Kidney tubule cell (primary cell): ENCODE data around the gene MRPL36.
"Not testable (repeated sequence)": the region's sequence is repeated elsewhere in the genome, so short reads cannot be mapped to it uniquely, and the experiment has no call there.

Source experiments
- DNase-seq: peaks from one replicate; pipeline ENCODE4 v3.0.0-alpha.2; 2018; ENCODE audit warnings: low spot score

MRPL36 gene

DNA sequence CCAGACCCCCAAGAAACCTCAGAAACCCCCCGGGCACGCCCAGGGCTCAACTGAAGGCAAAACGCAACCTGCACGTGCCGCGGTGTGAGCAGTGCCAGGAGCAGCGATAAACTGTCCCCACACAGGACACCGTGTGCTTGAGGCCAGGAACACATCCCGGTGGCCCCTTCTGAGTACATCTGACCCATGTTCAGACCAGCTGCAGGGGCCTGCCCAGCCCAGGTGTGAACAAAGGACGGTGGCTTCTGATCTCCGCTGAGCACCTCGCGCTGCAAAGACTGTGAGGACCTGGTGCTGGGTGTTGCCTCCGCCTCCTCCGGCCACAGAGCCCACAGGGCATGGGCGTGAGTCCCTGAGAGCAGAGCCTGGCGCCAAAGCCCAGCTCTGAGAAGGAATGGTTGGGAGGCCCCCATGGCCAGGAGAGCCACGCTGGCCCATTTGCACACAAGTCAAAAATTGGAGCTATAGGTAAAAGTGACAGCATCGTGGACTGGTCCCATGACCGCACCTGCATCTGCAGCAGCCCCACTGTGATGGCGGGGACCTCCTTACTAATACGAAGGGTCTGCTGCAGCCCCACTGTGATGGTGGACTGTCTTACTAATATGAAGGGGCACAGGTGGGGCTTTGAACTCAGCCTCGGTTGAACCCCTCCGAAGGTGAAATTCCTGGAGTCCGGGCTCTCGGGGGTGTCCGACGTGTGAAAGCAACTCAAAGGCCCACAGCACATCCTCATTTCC, 33.0 kb upstream of the MRPL36 start:
- DNase-seq, result no peak

DNA sequence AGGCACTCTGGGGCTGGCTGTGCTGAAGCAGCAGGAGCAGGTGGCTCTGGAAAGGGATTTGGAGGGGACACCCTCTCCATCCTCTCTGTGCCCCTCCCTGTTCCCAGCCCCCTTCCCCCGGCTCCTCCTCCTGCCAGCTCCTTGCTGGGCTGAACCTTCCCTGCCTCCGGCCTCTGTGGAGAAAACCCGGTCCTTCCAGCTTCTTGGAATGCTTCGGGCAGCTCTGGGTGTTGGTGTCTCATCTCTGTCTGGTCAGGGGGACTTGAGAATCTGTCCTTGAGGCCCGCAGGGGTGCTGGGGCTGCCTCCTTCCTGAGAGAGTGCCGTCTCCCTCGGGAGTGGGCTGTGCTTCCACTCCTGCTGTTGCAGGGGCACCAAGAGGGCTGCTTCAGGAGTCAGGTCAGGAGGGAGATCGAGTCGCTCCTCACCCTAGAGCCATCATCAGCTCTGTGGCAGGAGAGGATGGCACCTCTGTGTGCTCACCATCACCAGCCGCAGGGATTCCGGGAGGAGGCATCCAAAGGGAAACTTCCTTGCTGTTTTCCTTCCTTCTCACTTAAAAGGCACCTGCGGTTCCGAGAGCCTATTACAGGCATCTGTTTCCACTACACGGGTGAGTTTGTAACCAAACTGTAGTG, 32.2 kb upstream of the MRPL36 start:
- DNase-seq, result no peak

DNA sequence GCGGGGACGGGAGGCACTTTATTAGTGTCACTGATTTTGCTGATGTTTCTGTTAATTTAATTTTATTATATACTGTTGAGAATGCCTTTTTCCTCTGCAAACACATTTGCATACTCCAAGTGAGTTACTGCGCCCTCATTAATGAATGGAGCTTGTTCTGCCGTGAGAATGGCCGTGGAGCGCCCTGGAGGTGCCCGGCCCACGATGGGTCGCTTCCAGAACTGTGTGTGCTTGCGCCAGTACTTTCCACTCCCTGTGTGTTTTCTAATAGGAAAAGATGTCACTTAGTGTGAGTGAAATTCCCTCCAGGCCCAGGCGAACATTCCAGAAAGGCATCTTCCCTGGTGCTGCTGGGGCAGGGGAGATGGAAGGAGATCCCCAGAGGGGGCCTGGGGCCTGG, 31.6 kb upstream of the MRPL36 start:
- no peak for DNase-seq

DNA sequence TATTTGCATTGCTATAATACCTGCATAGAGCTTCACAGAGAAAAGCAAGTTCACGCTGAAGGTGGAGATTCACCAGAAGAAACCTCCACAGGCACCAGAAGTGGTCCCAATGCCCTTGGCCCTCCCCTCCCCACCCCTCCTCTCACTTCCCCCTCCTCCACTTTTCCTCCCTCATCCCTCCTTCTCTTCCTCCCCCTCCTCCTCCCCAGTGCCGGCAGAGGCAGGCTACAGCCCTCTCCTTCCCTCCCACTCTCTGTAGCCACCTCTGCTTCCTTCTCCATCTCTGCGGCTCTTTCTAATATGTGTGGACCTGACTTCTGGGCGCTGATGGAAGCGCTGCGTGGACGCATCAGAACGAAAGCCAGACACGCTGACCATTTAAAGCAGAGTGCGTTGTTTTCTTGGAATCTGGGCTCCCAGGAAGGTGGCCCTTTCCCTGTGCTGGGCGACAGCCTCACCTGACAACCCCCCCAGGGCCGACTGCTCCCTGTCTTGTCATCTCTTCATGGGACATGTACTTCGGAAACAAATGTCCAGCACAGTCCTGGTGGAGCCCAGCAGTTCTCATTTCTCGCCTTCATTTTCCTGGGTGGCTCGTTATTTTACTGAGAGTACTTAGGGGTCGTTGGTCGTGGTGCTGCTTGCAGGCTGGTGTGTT, 31.1 kb upstream of the MRPL36 start:
- no peak for DNase-seq

DNA sequence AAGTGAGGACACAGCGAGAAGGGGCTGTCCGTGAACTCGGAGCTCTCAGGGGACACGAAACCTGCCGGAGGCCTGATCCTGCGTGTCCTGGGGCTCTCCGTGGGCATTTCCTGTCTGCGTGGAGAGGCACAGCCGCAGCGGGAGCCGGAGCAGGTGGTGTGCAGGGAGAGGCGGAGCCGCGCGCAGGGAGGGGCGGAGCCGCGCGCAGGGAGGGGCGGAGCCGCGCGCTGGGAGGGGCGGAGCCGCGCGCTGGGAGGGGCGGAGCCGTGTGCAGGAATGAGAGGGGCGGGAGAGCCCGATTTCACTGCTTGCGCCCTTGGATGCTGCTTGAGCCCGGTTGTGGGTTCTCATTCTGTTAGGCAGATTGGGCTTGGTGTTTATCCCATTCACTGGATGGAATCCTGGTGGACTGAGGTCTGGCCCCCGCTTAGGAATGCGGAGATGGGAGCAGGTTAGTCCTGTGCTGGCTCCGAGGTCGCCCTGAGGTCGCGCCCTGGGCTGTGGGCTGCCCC, 28.3 kb upstream of the MRPL36 start:
- no peak for DNase-seq

DNA sequence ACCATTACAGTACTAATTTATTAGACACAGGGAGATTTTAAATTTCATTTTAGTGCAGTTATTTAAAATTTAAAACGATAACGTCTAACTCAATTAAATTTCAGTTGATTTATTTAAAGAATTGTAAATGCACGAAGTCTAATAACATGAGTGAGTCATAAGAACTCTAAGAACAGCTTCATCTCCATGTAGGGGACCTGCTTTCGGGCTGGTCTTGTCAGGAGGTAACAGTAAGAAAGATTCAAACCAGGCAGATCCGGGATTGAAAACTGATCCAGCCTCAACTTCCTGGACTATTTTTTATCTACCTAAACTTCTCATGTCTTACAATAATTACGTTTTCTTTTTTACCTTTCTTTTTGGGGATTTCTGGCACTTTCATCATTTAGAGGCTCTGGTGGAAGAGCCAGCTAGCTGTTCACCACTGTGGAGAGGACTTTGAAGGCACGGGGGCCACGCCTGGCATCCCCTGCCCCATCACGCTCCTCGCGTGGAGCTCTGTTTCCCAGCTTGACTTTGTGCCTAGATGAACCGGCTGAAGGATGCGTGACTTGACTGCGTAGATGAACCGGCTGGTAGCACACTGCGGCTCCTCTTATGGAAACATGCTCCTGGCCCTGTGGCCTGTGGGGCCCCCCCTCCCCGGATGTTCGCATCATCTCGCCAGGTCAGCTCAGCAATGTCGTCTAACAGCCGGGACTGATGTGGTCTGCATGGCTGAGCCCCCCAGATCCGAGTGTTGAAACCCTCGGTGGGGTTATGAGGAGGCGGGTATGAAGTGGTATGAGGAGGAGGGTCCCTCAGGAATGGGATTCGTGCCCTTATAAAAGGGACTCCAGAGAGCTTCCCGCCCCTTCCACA, 27.6 kb upstream of the MRPL36 start:
- no peak for DNase-seq

DNA sequence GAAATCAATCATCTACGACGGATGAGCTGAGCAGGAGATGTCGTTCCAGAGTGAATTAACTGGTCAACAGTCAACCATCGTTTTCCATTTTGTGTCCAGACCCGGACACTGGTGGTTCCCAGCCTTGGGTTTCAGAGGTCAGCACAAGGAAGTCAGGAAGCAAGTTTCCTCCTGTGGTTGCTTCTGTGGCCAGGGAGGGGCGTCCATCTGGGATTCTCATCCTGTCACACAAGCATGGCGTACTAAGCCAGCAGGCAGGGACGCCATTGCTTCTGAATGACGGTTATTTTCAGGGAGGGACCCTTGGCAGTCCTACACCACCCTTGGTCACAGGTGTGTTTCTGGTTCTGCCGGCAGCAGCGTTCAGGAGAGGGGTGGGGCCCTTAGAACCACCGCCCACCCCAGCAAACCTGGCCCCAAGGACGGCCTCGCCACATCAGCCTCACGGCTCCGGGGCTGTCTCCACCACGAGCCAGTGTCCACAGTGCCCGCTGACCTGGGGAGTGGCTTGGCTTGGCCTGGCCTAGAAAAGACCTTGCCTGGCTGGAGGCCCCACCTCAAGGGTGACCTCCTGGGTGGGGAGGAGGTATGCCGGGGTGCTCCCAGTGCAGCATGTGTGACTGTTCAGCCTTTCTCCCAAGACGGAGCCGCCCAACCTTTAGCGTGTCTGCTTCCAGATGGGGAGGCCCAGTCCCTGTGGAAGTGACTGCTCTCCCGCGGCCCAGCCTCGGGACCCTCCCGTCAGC, 26.8 kb upstream of the MRPL36 start:
- DNase-seq, result no peak

DNA sequence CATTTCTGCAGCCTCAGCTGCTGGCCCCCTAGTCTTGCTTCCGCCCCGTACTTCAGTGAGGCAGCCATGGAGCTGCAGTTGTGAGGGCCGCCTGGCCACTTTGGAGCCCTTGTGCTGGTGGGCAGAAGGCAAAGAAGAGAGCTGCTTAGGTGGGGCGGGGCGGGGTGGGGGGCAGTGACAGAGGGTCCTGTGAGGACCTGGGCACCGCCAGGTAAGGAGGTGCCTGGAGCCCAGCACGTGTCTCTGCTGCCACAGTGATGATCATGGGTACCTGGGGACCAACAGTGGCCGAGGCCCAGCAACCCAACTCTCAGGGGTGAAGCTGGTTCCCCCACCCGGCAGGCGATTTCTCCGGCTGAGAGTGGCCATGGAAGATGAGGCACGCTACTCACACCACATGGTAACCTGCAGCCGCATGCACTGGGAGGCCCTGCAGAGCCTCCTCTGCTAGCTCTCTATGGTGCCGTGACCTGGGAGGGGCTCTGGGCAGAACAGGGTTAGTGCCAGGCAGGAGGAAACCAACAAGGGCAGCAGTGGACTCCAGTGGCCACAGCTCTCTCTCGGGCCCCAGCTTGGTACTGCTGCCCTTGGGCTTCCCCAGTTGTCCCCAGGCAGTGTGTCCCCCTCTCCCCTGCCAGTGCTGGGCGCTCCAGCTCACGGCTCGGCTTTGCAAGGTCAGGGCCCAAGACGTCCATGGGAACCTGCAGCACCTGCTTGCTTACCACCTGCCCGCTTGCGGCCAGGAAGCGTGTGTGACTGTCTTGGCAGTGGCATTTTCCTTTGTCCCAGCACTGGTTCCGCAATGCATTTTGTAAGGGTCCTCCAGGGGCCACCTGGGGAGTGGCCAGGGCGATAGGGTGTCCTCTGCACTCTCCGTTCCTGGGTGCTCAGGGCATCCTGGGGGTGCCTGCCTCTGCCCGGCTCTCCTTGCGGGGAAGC, 25.5 kb upstream of the MRPL36 start:
- DNase-seq, result no peak

DNA sequence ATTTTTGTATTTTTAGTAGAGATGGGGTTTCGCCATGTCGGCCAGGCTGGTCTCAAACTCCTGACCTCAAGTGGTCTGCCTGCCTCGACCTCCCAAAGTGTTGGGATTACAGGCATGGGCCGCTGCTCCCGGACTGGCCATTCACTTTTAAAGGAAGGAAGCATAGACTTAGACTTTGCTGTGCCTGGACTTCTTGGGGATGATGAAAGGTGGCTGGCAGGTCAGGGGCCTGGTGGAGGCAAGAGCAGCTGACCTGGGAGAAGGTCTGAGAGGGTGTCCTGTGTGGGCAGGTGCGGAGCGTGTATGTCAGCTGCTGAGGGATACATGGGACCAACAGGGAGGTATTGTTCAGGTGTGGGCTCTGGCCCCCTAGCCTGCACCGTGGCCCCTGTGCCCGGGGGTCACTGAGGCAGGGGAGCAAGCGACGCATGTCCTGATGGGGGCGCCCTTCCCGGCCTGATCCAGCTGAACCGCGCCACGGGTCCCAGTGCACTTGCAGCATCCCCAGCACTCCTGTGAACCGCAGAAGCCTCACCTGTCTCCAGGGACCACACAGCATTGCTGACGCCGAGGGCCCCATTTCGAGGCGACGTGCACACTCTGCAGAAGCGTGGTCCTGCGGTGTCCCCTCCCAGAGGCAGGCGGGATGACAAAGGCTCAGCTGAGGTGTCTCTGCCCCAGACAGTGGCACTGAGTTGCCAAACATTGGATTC, 24.6 kb upstream of the MRPL36 start:
- no peak for DNase-seq

DNA sequence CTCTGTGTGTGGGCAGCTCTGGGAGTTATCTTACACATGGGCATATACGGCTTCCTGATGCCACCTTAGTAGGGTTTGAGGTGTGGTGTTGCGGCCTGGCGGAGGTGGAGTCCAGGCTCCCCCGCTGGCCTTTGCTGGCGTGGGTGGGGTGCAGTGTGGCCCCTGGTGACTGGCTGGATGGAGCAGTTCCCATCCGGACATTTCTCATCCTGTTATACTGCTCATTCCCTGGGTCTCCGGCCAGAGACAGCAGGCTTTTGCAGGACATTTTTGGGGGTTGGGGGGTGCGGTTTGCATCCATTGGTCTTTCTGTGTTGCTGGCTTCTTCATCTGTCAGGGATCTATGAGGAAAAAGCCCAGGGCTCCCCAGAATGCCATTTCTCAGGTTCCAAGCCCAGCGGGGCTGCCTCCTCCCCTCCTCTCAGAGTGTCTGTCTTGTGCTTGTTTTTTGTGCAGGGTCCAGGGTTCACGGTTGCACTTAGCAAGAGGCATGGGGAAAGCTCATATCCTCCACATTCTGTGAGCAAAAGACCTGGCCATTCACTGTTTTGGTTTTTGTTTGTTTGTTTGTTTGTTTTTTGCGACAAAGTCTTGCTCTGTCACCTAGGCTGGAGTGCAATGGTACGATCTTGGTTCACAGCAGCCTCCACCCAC, 23.9 kb upstream of the MRPL36 start:
- DNase-seq, result no peak

DNA sequence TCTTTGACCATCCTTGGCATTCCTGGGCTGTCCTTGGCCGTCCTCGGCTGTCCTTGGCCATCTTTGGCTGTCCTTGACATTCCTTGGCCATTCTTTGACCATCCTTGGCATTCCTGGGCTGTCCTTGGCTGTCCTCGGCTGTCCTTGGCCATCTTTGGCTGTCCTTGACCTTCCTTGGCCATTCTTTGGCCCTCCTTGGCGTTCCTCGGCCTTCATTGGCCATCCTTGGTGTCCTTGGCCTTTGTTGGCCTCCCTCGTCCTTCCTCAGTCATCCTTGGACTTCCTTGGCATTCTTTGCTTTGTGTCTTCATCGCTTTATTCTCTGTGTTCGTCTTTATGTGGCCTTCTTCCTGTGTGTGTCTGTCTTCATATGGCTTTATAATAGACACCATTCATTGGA, 22.2 kb upstream of the MRPL36 start:
- DNase-seq, result no peak

DNA sequence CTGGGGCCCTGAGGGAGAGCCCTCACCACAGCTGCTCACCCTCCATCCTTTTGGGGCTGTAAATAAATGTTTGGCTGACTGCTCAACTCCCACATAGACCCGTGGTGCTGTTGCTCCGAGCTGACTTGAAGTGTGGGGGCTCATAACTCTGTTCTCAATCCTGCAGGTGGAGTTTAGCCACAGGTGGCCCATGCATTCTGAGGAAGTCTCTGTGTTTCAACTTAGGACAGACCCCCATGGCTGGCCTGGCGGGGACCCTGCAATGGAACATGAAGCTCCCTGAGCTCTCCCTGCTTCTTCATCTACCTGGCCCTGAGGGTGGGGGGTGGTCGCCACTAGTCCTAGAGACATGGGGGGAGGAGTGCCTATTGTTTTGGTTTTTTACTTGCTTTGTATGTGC, 21.3 kb upstream of the MRPL36 start:
- no peak for DNase-seq

DNA sequence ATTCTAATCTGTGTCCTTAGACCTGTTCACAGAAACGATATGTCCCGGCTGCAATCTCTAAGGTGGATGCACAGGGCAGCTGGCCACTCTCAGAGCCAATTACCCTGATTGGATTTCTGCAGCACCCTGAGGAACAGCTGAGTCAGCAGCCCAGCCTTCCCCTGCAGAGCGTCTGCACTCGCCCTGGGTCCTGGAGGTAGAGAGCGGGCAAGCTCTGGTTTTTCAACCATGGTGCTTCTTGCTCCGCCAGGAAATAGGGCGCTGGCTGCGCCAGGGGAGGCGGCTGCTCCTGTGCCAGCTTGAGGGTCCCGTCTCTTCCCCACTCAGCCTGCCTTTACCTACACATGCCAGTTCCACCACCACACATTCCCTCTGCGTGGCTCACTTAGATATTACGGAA, 20.7 kb upstream of the MRPL36 start:
- no peak for DNase-seq

DNA sequence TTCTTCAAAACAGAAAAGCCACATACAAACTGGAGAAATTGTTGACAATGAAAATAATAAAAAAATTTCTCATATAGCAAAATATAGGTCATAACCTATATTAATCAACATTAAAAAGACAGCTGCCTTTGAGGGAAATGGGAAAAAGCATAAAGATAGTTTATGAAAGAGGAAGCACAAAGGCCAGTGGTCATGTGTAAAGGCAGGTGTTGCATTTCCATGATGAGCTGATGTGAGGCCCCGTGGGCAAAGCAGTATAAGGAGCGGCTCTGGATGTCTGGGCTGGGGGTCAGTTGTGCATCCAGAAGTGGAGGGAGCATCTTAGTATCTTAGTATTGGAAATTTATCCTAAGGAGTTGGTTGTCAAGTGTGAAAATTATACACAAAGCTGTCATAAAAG, 19.8 kb upstream of the MRPL36 start:
- no peak for DNase-seq

DNA sequence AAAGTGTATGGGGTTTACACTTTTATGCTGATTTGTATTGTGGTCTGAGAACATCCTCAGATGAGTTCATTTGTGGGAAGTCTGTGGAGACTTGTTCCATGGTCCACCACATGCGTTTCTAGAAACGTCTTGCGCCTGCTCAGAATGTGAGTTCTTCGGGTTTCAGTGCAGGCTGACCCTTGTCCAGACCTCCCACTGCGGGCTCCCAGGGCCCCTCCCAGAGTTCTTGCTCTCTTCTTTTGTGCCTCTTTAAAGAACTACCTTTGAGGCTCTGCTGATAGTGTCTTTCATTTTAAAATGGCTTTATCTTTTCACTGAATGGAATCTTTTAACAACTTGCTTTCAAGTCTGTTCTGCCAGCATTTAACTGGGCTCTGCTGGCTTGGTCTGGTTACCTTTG, 19.1 kb upstream of the MRPL36 start:
- no peak for DNase-seq

DNA sequence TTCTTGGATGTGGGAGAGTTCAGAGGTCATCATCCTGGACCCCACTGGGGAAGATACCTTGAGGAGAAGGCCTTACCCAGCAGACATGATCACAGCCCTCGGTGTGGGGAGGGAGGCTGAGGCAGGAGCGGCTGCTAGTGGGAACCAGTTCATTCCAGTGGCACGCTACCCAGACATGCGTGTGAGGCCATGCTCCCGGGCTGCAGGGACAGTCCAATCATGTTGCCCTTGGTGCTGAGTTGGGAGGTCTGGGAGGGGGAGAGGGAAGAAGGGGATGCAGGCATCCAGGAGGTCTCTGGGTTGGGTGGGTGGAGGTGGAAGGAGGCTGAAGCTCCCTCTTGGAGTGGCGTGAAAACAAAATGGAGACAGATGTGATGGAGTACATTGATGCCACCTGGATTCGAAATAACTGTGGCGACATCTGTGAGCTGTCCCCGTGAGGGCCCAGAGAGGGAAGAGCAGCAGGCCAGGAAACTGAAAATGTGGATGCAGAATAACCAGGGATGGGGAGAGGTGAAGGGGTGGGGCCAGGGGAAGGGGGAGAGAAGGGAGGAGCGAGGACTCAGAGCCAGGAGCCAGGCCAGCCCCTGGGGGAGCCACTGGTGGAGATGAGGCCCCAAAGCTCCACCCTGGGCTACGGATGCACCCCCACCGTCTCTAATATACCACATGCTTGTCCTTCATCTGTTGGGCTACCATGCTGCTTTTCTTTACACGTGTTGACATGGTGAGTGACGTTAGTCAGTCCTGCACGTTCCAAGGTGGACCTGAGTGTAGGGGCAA, 17.8 kb upstream of the MRPL36 start:
- DNase-seq, result no peak

DNA sequence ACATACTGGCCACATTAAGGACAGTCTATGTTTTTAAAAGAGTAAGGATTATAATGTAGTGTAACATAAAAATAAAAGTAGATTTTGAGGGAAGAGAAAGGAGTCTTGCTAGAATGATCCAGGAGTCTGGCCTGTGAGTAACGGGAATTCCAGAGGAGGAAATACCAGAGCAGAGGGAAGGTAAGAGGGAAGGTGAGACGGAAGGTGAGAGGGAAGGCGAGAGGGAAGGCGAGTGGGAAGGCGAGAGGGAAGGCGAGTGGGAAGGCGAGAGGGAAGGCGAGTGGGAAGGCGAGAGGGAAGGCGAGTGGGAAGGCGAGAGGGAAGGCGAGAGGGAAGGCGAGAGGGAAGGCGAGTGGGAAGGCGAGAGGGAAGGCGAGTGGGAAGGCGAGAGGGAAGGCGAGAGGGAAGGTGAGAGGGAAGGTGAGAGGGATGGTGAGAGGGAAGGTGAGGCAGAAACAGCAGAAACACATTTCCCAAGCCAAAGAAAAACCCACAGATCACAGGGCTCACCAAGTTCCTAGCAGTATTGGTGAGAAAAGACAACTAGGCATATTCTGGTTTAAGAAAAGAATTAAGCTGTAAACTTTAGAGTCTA, 17.0 kb upstream of the MRPL36 start:
- DNase-seq, result not testable (repeated sequence)

DNA sequence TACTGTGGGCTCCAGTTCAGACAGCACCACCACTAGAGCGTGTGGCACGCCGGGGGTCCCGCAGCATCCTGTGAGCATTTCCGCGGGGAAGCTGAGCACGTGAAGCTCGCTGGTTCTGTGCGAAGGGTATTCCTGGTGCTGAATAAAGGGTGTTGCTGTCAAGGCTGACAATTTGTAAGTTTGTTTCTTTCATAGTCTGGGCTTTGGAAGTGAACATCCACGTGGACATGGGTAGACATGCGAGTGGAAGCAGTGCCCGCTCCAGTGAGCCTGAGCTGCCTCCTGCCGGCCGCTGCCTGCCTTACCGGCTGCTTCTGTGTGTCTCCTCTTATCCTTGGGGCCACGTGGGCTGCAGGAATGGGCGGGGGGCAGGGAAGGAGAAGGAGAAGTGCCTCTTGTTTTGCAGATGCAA, 16.2 kb upstream of the MRPL36 start:
- DNase-seq, result no peak
